ENCODE results near the gene HTR3D. TPM values are rescaled to one million over a fixed set of nuclear protein-coding genes. Genes with fewer than 3 reads are reported as not detected.

The HTR3D gene
- total and polyA plus RNA-seq, 2 of the 13 experiments (the other 11 are each of a cell fraction or from before 2014, with no cell fraction given) = not detected

DNA sequence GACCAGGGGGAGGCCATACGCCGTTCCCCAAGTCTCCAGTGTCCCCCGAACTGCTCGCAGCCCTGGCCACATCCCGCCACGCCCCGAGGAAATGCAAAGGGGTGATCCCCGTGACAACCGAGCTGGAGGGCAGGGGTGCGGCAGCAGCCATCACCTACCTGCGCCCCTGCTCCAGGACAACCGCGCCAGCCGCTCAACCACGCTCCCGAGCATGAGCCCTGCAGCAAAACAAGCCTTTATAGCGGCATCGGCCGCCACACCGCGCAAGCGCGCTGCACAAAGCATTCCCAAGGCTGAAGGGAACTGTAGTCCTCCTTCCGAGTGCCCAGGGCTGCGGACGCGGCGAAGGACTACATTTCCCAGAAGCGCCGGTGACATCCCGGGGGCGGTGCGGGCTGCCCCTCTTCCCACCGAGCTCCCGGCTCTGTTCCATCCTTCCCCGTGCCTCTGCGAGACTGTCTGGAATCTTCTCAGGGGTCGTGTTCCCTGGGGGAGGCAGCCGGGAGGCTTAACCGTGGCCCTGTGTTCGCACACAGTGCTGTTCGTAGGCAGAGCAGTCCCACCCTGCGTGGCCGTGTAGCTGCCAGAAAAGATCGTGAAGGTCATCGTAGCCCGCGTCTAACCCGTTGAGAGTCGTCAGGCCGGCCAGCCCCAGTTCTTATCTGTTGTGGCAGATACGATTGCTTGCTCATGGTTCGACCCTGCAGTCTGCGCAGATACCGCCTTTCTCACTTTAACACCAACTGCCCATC is 13.7 kb upstream of the HTR3D start, which contains the start of gene ABCC5 (continued):
- TF ChIP-seq, protein P1, sequence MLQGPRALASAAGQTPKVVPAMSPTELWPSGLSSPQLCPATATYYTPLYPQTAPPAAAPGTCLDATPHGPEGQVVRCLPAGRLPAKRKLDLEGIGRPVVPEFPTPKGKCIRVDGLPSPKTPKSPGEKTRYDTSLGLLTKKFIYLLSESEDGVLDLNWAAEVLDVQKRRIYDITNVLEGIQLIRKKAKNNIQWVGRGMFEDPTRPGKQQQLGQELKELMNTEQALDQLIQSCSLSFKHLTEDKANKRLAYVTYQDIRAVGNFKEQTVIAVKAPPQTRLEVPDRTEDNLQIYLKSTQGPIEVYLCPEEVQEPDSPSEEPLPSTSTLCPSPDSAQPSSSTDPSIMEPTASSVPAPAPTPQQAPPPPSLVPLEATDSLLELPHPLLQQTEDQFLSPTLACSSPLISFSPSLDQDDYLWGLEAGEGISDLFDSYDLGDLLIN (CRISPR knock-in tag; IDR thresholded peaks at IDR 0.05; ENCODE audit: borderline replicate concordance) = no peak
- TF ChIP-seq, protein P2, sequence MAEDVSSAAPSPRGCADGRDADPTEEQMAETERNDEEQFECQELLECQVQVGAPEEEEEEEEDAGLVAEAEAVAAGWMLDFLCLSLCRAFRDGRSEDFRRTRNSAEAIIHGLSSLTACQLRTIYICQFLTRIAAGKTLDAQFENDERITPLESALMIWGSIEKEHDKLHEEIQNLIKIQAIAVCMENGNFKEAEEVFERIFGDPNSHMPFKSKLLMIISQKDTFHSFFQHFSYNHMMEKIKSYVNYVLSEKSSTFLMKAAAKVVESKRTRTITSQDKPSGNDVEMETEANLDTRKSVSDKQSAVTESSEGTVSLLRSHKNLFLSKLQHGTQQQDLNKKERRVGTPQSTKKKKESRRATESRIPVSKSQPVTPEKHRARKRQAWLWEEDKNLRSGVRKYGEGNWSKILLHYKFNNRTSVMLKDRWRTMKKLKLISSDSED (CRISPR knock-in tag; IDR thresholded peaks at IDR 0.05) = no peak
- no peak for TF ChIP-seq HNRNPL (IDR thresholded peaks at IDR 0.05; ENCODE audit: low read depth, low read length)
- TF ChIP-seq NFATC3 (CRISPR knock-in tag; IDR thresholded peaks at IDR 0.05) = no peak
- TF ChIP-seq ZBTB38 (CRISPR knock-in tag; IDR thresholded peaks at IDR 0.05) = no peak
- TF ChIP-seq, protein P3, sequence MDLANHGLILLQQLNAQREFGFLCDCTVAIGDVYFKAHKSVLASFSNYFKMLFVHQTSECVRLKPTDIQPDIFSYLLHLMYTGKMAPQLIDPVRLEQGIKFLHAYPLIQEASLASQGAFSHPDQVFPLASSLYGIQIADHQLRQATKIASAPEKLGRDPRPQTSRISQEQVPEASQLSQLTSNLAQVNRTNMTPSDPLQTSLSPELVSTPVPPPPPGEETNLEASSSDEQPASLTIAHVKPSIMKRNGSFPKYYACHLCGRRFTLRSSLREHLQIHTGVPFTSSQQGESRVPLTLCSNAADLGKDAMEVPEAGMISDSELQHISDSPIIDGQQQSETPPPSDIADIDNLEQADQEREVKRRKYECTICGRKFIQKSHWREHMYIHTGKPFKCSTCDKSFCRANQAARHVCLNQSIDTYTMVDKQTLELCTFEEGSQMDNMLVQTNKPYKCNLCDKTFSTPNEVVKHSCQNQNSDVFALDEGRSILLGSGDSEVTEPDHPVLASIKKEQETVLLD (CRISPR knock-in tag; IDR thresholded peaks at IDR 0.05; ENCODE audit: low read depth) = no peak; the same call in 1 of the 2 replicates
- 0 out of 2 replicates have a peak, but pooled peaks have one; percentile 30 for TF ChIP-seq SAFB2 (CRISPR knock-in tag; IDR thresholded peaks at IDR 0.05; ENCODE audit: borderline replicate concordance, low read depth)
- no peak for TF ChIP-seq HOXD1 (CRISPR knock-in tag; IDR thresholded peaks at IDR 0.05)
- TF ChIP-seq STAT5B (CRISPR knock-in tag; IDR thresholded peaks at IDR 0.05) = no peak
- 0 out of 2 replicates have a peak, but pooled peaks have one; percentile 26 for TF ChIP-seq SRY (CRISPR knock-in tag; IDR thresholded peaks at IDR 0.05)
- peak; percentile 90 for TF ChIP-seq RBFOX2 (IDR thresholded peaks at IDR 0.05; ENCODE audit: low read depth, low read length)
- peak; percentile 89 for TF ChIP-seq NR0B2 (CRISPR knock-in tag; IDR thresholded peaks at IDR 0.05)
- 0 out of 2 replicates have a peak, but pooled peaks have one; percentile 15 for TF ChIP-seq ZNF383 (CRISPR knock-in tag; IDR thresholded peaks at IDR 0.05; ENCODE audit: borderline replicate concordance)
- TF ChIP-seq, protein P4, sequence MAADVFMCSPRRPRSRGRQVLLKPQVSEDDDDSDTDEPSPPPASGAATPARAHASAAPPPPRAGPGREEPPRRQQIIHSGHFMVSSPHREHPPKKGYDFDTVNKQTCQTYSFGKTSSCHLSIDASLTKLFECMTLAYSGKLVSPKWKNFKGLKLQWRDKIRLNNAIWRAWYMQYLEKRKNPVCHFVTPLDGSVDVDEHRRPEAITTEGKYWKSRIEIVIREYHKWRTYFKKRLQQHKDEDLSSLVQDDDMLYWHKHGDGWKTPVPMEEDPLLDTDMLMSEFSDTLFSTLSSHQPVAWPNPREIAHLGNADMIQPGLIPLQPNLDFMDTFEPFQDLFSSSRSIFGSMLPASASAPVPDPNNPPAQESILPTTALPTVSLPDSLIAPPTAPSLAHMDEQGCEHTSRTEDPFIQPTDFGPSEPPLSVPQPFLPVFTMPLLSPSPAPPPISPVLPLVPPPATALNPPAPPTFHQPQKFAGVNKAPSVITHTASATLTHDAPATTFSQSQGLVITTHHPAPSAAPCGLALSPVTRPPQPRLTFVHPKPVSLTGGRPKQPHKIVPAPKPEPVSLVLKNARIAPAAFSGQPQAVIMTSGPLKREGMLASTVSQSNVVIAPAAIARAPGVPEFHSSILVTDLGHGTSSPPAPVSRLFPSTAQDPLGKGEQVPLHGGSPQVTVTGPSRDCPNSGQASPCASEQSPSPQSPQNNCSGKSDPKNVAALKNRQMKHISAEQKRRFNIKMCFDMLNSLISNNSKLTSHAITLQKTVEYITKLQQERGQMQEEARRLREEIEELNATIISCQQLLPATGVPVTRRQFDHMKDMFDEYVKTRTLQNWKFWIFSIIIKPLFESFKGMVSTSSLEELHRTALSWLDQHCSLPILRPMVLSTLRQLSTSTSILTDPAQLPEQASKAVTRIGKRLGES (CRISPR knock-in tag; IDR thresholded peaks at IDR 0.05; ENCODE audit: borderline replicate concordance) = no peak
- TF ChIP-seq HOXA5 (CRISPR knock-in tag; IDR thresholded peaks at IDR 0.05) = 0 out of 2 replicates have a peak, but pooled peaks have one; percentile 3
- TF ChIP-seq FOXJ3 (CRISPR knock-in tag; IDR thresholded peaks at IDR 0.05; ENCODE audit: borderline replicate concordance) = peak; percentile 51; the same call in 1 of the 2 replicates
- TF ChIP-seq ZNF34 (CRISPR knock-in tag; IDR thresholded peaks at IDR 0.05; ENCODE audit: borderline replicate concordance) = no peak
- 0 out of 2 replicates have a peak, but pooled peaks have one; percentile 21 for TF ChIP-seq PCBP1 (IDR thresholded peaks at IDR 0.05; ENCODE audit: borderline replicate concordance, low read depth, low read length)
- peak; percentile 87; the same call in 1 of the 2 replicates for TF ChIP-seq NRL (CRISPR knock-in tag; IDR thresholded peaks at IDR 0.05; ENCODE audit: borderline replicate concordance)
- no peak for TF ChIP-seq SP1 (IDR thresholded peaks at IDR 0.05)
- TF ChIP-seq SP1 (CRISPR knock-in tag; IDR thresholded peaks at IDR 0.05) = no peak; the same call in 1 of the 2 replicates

Measured in HepG2 (cell line).